HG03066 (cell line): ENCODE measurements around the gene EMC10.
A peak's percentile ranks its signal among the peaks of the same experiment; 100 is the strongest.
"Not testable (repeated sequence)": the region's sequence is repeated elsewhere in the genome, so short reads cannot be mapped to it uniquely, and the experiment has no call there.

Experiments used
- ATAC-seq: cut with Tn5 transposase; IDR thresholded peaks from one replicate; pipeline ENCODE4 v1.9.1; 2021; ENCODE audit warnings: low read depth; ENCODE audit not compliant: unreplicated experiment

The EMC10 gene

GRCh38 chr19:50450369-50451222, 25.7 kb upstream of the EMC10 start:
- no peak for ATAC-seq

- no peak for ATAC-seq
Measured at GRCh38 chr19:50451223-50451534, 25.1 kb upstream of the EMC10 start.

GRCh38 chr19:50453243-50453642, 23.1 kb upstream of the EMC10 start:
- ATAC-seq = no peak

- ATAC-seq = no peak
Measured at GRCh38 chr19:50455992-50456391, 20.3 kb upstream of the EMC10 start.

GRCh38 chr19:50457300-50457699, 19.0 kb upstream of the EMC10 start:
- no peak for ATAC-seq

GRCh38 chr19:50458396-50459066, 17.8 kb upstream of the EMC10 start:
- no peak for ATAC-seq

GRCh38 chr19:50459067-50459456, 17.2 kb upstream of the EMC10 start:
- no peak for ATAC-seq

- ATAC-seq = no peak
Measured at GRCh38 chr19:50459638-50460037, 16.7 kb upstream of the EMC10 start.

- ATAC-seq = peak; percentile 76
Measured at GRCh38 chr19:50460161-50460765, 16.0 kb upstream of the EMC10 start.

GRCh38 chr19:50461066-50461875, 15.0 kb upstream of the EMC10 start:
- no peak for ATAC-seq

GRCh38 chr19:50462970-50463369, 13.3 kb upstream of the EMC10 start:
- ATAC-seq = no peak

- no peak for ATAC-seq
Measured at GRCh38 chr19:50464348-50464747, 12.0 kb upstream of the EMC10 start.

GRCh38 chr19:50465000-50465399, 11.3 kb upstream of the EMC10 start:
- ATAC-seq = no peak

GRCh38 chr19:50465986-50466705, 10.2 kb upstream of the EMC10 start:
- no peak for ATAC-seq

- ATAC-seq = no peak
Measured at GRCh38 chr19:50466706-50467039, 9.6 kb upstream of the EMC10 start.

- no peak for ATAC-seq
Measured at GRCh38 chr19:50467566-50467965, 8.7 kb upstream of the EMC10 start.

GRCh38 chr19:50468818-50469217, 7.5 kb upstream of the EMC10 start:
- ATAC-seq = no peak

- ATAC-seq = not testable (repeated sequence)
Measured at GRCh38 chr19:50473336-50473735, 3.0 kb upstream of the EMC10 start.

GRCh38 chr19:50475101-50475568, 1.2 kb upstream of the EMC10 start:
- ATAC-seq = no peak

- peak; percentile 16 for ATAC-seq
Measured at GRCh38 chr19:50475736-50476223, 527 bp upstream of the EMC10 start.
